ENCODE data around the gene CLGN. TPM values are rescaled to one million over a fixed set of nuclear protein-coding genes. Genes with fewer than 3 reads are reported as not detected.
"Not testable (repeated sequence)": the region's sequence is repeated elsewhere in the genome, so short reads cannot be mapped to it uniquely, and the experiment has no call there.

CLGN gene
- total RNA-seq, 1 experiment from 2014 or later: 5.5 TPM

DNA sequence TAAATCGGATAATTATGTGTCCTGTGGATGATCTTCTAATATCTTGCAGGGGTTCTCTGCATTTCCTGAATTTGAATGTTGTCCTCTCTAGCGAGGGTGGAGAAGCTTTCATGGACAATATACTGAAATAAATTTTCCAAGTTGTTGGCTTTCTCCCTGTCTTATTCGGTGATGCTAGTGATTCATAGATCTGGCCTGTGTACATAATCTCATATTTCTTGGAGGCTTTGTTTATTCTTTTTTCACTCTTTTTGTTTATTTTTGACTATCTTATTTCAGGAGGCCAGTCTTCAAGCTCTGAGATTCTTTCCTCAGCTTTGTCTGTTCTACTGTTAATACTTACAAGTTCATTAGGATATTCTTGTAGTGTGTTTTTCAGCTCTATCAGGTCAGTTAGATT, 20.7 kb upstream of the CLGN start:
- Histone ChIP-seq H3K9me3 (no peaks in the 10 kb centered on the region), H3K4me3 (ENCODE audit: low read depth, low read length) (no peak overlapping the region), H3K27me3 (replicated peaks; ENCODE audit: control insufficient read depth, insufficient read depth, low read length) (no peaks in the 10 kb centered on the region), H3K36me3 (ENCODE audit: control insufficient read depth, insufficient read depth, low read length) (no peaks in the 10 kb centered on the region), H3K4me1 (no peaks in the 10 kb centered on the region)
- POLR2A ChIA-PET: no interaction called here
- H3K4me1 Mint-ChIP-seq (ENCODE audit: low read depth, unreplicated experiment): no peaks in the 10 kb centered on the region
- H3K4me3 Mint-ChIP-seq (ENCODE audit: unreplicated experiment): no peak overlapping the region
- intact Hi-C loops (cut with micrococcal nuclease; ENCODE audit: unreplicated experiment): no loop called here
- no peaks in the 10 kb centered on the region for H3K36me3 Mint-ChIP-seq (ENCODE audit: insufficient read depth, unreplicated experiment)
- TF ChIP-seq, protein P1, sequence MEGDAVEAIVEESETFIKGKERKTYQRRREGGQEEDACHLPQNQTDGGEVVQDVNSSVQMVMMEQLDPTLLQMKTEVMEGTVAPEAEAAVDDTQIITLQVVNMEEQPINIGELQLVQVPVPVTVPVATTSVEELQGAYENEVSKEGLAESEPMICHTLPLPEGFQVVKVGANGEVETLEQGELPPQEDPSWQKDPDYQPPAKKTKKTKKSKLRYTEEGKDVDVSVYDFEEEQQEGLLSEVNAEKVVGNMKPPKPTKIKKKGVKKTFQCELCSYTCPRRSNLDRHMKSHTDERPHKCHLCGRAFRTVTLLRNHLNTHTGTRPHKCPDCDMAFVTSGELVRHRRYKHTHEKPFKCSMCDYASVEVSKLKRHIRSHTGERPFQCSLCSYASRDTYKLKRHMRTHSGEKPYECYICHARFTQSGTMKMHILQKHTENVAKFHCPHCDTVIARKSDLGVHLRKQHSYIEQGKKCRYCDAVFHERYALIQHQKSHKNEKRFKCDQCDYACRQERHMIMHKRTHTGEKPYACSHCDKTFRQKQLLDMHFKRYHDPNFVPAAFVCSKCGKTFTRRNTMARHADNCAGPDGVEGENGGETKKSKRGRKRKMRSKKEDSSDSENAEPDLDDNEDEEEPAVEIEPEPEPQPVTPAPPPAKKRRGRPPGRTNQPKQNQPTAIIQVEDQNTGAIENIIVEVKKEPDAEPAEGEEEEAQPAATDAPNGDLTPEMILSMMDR (IDR thresholded peaks at IDR 0.05; ENCODE audit: insufficient read depth in 1 of 2, low read depth in 1 of 2, low read length in 1 of 2, severe bottlenecking in 1 of 2, unreplicated experiment in 1 of 2): no peak
- H3K27ac Mint-ChIP-seq (ENCODE audit: unreplicated experiment): no peak overlapping the region
- DNase-seq: no peak
- H3K27me3 Mint-ChIP-seq (ENCODE audit: insufficient read depth, unreplicated experiment): peaks cover 7% of the 10 kb centered on the region
- H3K9me3 Mint-ChIP-seq (ENCODE audit: unreplicated experiment): no peaks in the 10 kb centered on the region
- BruUV-seq (replicated peaks): no TSS peak
- CTCF ChIA-PET: interaction anchor here (0.6 kb wide), 1 partner anchor 337 kb away, joined by 3 read pairs; no protein-coding TSS in a partner anchor

DNA sequence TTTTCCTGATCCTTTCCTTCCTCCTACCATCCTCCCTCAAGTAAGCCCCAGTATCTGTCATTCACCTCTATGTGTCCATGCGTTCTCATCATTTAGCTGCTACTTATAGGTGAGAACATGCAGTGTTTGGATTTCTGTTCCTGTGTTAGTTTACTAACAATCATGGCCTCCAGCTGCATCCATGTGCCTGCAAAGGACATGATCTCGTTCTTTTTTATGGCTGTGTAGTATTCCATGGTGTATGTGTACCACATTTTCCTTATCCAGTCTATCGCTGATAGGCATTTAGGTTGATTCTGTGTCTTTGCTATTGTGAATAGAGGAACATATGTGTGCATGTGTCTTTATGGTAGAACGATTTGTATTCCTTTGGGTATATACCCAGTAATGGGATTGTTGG, 16.9 kb upstream of the CLGN start:
- H3K27me3 Mint-ChIP-seq (ENCODE audit: insufficient read depth, unreplicated experiment); POLR2A ChIA-PET; H3K4me1 Mint-ChIP-seq (ENCODE audit: low read depth, unreplicated experiment); H3K4me3 ChIP-seq (ENCODE audit: low read depth, low read length); H3K9me3 ChIP-seq; BruUV-seq (replicated peaks); H3K4me1 ChIP-seq; H3K36me3 Mint-ChIP-seq (ENCODE audit: insufficient read depth, unreplicated experiment); CTCF ChIA-PET; intact Hi-C loops (cut with micrococcal nuclease; ENCODE audit: unreplicated experiment); H3K27ac Mint-ChIP-seq (ENCODE audit: unreplicated experiment); DNase-seq; H3K9me3 Mint-ChIP-seq (ENCODE audit: unreplicated experiment); H3K36me3 ChIP-seq (ENCODE audit: control insufficient read depth, insufficient read depth, low read length); H3K27me3 ChIP-seq (replicated peaks; ENCODE audit: control insufficient read depth, insufficient read depth, low read length); H3K4me3 Mint-ChIP-seq (ENCODE audit: unreplicated experiment): not testable (repeated sequence)

DNA sequence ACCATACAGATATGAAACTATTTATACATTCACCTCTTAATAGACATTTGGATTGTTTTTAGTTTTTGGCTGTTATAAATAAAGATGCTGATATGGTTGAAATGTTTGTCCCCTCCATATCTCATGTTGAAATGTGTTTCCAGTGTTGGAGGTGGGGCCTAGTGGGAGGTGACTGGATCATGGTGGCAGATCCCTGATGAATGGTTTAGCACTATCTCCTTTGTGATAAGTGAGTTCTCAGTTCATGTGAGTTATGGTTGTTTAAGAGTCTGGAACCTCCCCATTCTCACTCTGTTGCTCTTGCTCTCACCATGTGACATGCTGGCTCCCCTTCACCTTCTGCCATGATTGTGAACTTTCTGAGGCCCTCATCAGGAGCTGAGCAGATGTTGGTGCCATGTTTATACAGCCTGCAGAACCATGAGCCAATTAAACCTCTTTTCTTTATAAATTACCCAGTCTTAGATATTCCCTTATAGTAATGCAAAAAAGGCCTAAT, 12.2 kb upstream of the CLGN start:
- no peak overlapping the region for H3K4me3 ChIP-seq (ENCODE audit: low read depth, low read length)
- Mint-ChIP-seq H3K4me1 (ENCODE audit: low read depth, unreplicated experiment) (no peaks in the 10 kb centered on the region), H3K27me3 (ENCODE audit: insufficient read depth, unreplicated experiment) (peaks cover 4% of the 10 kb centered on the region), H3K4me3 (ENCODE audit: unreplicated experiment) (no peak overlapping the region), H3K36me3 (ENCODE audit: insufficient read depth, unreplicated experiment) (no peaks in the 10 kb centered on the region), H3K27ac (ENCODE audit: unreplicated experiment) (no peak overlapping the region), H3K9me3 (ENCODE audit: unreplicated experiment) (no peaks in the 10 kb centered on the region)
- CTCF ChIA-PET: interaction anchor here (1.2 kb wide), 1 partner anchor 12 kb away, joined by 3 read pairs; the partner anchor contains the start of gene CLGN
- no peaks in the 10 kb centered on the region for H3K36me3 ChIP-seq (ENCODE audit: control insufficient read depth, insufficient read depth, low read length)
- H3K4me1 ChIP-seq: no peaks in the 10 kb centered on the region
- H3K27me3 ChIP-seq (replicated peaks; ENCODE audit: control insufficient read depth, insufficient read depth, low read length): no peaks in the 10 kb centered on the region
- DNase-seq: no peak
- BruUV-seq (replicated peaks): no TSS peak
- no peaks in the 10 kb centered on the region for H3K9me3 ChIP-seq
- POLR2A ChIA-PET: no interaction called here
- intact Hi-C loops (cut with micrococcal nuclease; ENCODE audit: unreplicated experiment): no loop called here
- TF ChIP-seq, protein P1 (IDR thresholded peaks at IDR 0.05; ENCODE audit: insufficient read depth in 1 of 2, low read depth in 1 of 2, low read length in 1 of 2, severe bottlenecking in 1 of 2, unreplicated experiment in 1 of 2): no peak

Data from Caco-2 (cell line).